ENCODE measurements around the gene TSC22D3. TPM values are rescaled to one million over a fixed set of nuclear protein-coding genes. Genes with fewer than 3 reads are reported as not detected.

TSC22D3 gene
- total and polyA plus RNA-seq, 2 experiments from 2014 or later, result 35.9 to 49.0 TPM

DNA sequence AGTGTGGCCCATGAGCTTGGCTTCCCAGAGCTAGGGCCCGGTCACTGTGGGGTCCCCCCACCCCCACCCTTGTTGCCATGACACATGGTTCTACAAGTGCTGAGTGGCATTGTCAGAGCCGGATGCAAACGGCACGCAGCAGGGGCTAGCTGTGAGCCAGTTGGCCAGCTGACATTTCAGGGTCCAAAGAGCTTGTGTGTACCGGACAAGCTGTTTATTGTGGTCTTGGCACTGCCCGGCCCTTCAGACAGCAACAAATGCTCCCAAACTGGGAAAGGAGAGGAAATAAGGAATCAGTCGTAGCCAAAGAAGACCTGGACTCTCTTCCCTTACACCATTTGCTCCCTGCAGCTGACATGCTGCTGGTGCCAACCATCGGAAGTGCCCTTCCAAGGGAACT is 36.8 kb downstream of the TSC22D3 start:
- WGBS, 2 experiments (ENCODE audit: low coverage in 1 of 2, low lambda C conversion rate in 2 of 2, missing lambda C conversion rate in 2 of 2), result 83 to 84% methylated on average over 8 of the region's 8 CpGs
- H3K4me3 ChIP-seq, result no peak overlapping the region
- no peak overlapping the region for H3K9ac ChIP-seq
- TF ChIP-seq EZH2phosphoT487 (IDR thresholded peaks at IDR 0.05; ENCODE audit: insufficient read depth, low read depth) (no peak), EZH2 (IDR thresholded peaks at IDR 0.05; ENCODE audit: insufficient read depth, poor library complexity, severe bottlenecking) (no peak)
- no peak overlapping the region for H3K4me2 ChIP-seq (ENCODE audit: unreplicated experiment)
- H3K27ac ChIP-seq, result no peak overlapping the region
- no peak overlapping the region for H2AFZ ChIP-seq
- H3K36me3 ChIP-seq (ENCODE audit: low read depth), result no peaks in the 10 kb centered on the region
- H4K20me1 ChIP-seq (ENCODE audit: insufficient read depth), result no peaks in the 10 kb centered on the region
- no peaks in the 10 kb centered on the region for H3F3A ChIP-seq (ENCODE audit: insufficient read depth)
- no peaks in the 10 kb centered on the region for H3K9me2 ChIP-seq (ENCODE audit: insufficient read depth)
- no peak for DNase-seq
- H3K27me3 ChIP-seq (replicated peaks; ENCODE audit: insufficient read depth), result no peaks in the 10 kb centered on the region
- H3K4me1 ChIP-seq (ENCODE audit: insufficient read depth), result no peaks in the 10 kb centered on the region
- in situ Hi-C loops (cut with MboI), result no loop called here
- no peaks in the 10 kb centered on the region for H3K9me3 ChIP-seq (ENCODE audit: low read depth)
- no peaks in the 10 kb centered on the region for H3K79me2 ChIP-seq (ENCODE audit: insufficient read depth)

DNA sequence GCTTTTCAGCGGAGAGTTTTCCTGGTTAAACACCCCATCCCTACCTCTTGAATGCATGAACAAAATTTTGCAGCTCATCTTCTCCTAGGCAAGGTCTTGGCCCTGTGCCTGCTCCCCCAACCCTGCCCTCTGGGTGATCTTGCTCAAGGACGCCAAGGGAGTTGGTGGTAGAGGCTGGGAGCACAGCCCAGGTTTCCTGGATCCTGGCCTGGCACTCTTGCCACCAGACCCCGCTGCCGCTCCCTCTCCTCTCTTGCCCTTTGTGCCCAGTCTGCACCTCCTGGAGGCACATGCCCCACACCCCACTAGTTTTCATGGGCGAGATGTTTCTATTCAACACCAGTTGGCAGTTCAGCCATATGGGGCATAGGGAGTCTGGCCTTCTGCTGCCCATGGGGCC is 37.3 kb downstream of the TSC22D3 start:
- Histone ChIP-seq H3K9me2 (ENCODE audit: insufficient read depth) (no peaks in the 10 kb centered on the region), H3K27me3 (replicated peaks; ENCODE audit: insufficient read depth) (no peaks in the 10 kb centered on the region), H3K79me2 (ENCODE audit: insufficient read depth) (no peaks in the 10 kb centered on the region), H3K36me3 (ENCODE audit: low read depth) (no peaks in the 10 kb centered on the region), H3K4me2 (ENCODE audit: unreplicated experiment) (no peak overlapping the region), H3K4me3 (no peak overlapping the region), H3K9ac (no peak overlapping the region), H3K27ac (no peak overlapping the region), H4K20me1 (ENCODE audit: insufficient read depth) (no peaks in the 10 kb centered on the region), H3K4me1 (ENCODE audit: insufficient read depth) (no peaks in the 10 kb centered on the region), H3F3A (ENCODE audit: insufficient read depth) (no peaks in the 10 kb centered on the region), H2AFZ (no peak overlapping the region), H3K9me3 (ENCODE audit: low read depth) (no peaks in the 10 kb centered on the region)
- DNase-seq, result no peak
- in situ Hi-C loops (cut with MboI), result no loop called here
- TF ChIP-seq EZH2 (IDR thresholded peaks at IDR 0.05; ENCODE audit: insufficient read depth, poor library complexity, severe bottlenecking) (no peak), EZH2phosphoT487 (IDR thresholded peaks at IDR 0.05; ENCODE audit: insufficient read depth, low read depth) (no peak)
- 60 to 77% methylated on average over 3 to 5 of the region's 5 CpGs for WGBS, 2 experiments (ENCODE audit: low coverage in 1 of 2, low lambda C conversion rate in 2 of 2, missing lambda C conversion rate in 2 of 2)

DNA sequence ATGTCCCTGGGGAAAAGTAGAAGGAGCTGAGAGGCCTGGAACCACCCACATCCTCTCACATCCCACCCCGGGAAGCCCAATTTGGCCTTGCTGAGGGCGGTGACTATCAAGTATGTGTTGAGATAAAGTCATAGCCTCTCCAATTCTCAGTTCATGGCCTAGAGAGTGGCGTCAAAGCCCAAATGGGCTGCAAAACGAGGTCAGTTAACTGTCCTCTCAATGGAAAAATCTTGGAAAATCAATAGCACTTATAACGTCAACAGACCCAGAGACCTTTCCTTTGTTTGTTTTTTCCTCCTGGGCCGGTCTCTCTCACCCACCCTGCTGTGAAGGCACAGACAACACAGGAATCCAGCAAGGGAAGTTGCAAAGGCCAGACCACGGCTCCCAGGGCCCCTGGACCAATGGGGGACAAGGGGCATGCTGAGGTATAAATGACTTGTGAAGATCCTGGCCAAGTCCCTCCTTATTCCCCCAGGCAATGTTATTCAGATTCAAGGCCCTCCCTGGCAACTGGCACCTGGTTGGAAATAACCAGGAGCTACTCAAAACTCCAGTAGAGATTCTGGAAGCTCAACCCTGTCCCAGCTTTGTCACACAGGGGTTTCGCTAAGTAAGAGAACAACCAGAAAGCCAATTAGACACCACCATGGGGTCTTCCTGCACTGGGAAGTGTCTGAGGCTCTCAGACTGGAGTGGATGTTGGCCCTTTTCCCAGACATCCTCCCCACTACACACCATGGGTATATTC is 38.6 kb downstream of the TSC22D3 start:
- H3K4me1 ChIP-seq (ENCODE audit: insufficient read depth), result no peaks in the 10 kb centered on the region
- in situ Hi-C loops (cut with MboI), result no loop called here
- no peak overlapping the region for H3K9ac ChIP-seq
- H3K79me2 ChIP-seq (ENCODE audit: insufficient read depth), result no peaks in the 10 kb centered on the region
- no peak for DNase-seq
- H3K4me2 ChIP-seq (ENCODE audit: unreplicated experiment), result no peak overlapping the region
- H3F3A ChIP-seq (ENCODE audit: insufficient read depth), result no peaks in the 10 kb centered on the region
- H2AFZ ChIP-seq, result no peak overlapping the region
- 86 to 89% methylated on average over 8 of the region's 8 CpGs for WGBS, 2 experiments (ENCODE audit: low coverage in 1 of 2, low lambda C conversion rate in 2 of 2, missing lambda C conversion rate in 2 of 2)
- H3K9me2 ChIP-seq (ENCODE audit: insufficient read depth), result no peaks in the 10 kb centered on the region
- TF ChIP-seq EZH2 (IDR thresholded peaks at IDR 0.05; ENCODE audit: insufficient read depth, poor library complexity, severe bottlenecking) (no peak), EZH2phosphoT487 (IDR thresholded peaks at IDR 0.05; ENCODE audit: insufficient read depth, low read depth) (no peak)
- H3K9me3 ChIP-seq (ENCODE audit: low read depth), result no peaks in the 10 kb centered on the region
- no peaks in the 10 kb centered on the region for H4K20me1 ChIP-seq (ENCODE audit: insufficient read depth)
- H3K27ac ChIP-seq, result no peak overlapping the region
- no peaks in the 10 kb centered on the region for H3K27me3 ChIP-seq (replicated peaks; ENCODE audit: insufficient read depth)
- H3K36me3 ChIP-seq (ENCODE audit: low read depth), result no peaks in the 10 kb centered on the region
- no peak overlapping the region for H3K4me3 ChIP-seq

DNA sequence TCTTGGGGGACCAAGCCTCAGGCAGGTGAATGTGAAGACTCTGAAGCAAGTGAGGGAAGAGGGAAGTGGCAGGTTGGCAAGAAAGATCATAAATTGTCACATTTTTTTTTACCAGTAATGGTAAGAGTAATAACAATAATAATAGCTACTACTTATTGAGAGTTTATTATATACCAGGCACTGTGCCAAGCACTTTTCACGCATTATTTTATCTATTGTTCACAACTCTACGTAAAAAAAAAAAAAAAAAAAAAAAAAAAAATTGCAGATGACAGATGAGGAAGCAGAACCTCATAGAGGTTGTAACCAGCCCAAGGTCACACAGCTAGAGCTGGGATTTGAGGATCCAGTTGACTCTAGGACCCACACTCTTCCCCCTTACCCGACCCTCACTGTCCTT is 40.9 kb downstream of the TSC22D3 start:
- Histone ChIP-seq H3K27me3 (replicated peaks; ENCODE audit: insufficient read depth) (no peaks in the 10 kb centered on the region), H3K4me3 (no peak overlapping the region), H3K79me2 (ENCODE audit: insufficient read depth) (no peaks in the 10 kb centered on the region), H3K4me2 (ENCODE audit: unreplicated experiment) (no peak overlapping the region), H3F3A (ENCODE audit: insufficient read depth) (no peaks in the 10 kb centered on the region), H2AFZ (no peak overlapping the region), H3K4me1 (ENCODE audit: insufficient read depth) (no peaks in the 10 kb centered on the region), H3K9me2 (ENCODE audit: insufficient read depth) (no peaks in the 10 kb centered on the region), H3K27ac (no peak overlapping the region), H3K36me3 (ENCODE audit: low read depth) (no peaks in the 10 kb centered on the region), H3K9me3 (ENCODE audit: low read depth) (no peaks in the 10 kb centered on the region), H4K20me1 (ENCODE audit: insufficient read depth) (no peaks in the 10 kb centered on the region), H3K9ac (no peak overlapping the region)
- no peak for TF ChIP-seq EZH2phosphoT487 (IDR thresholded peaks at IDR 0.05; ENCODE audit: insufficient read depth, low read depth)
- no peak for TF ChIP-seq EZH2 (IDR thresholded peaks at IDR 0.05; ENCODE audit: insufficient read depth, poor library complexity, severe bottlenecking)
- DNase-seq, result no peak
- in situ Hi-C loops (cut with MboI), result no loop called here
- WGBS, 2 experiments (ENCODE audit: low coverage in 1 of 2, low lambda C conversion rate in 2 of 2, missing lambda C conversion rate in 2 of 2), result 76% methylated on average over 2 to 3 of the region's 3 CpGs
